Esophagus squamous epithelium (tissue), 5 donors: ENCODE data around the gene IFITM2. TPM values are rescaled to one million over a fixed set of nuclear protein-coding genes. Genes with fewer than 3 reads are reported as not detected.
"Not testable (repeated sequence)": the region's sequence is repeated elsewhere in the genome, so short reads cannot be mapped to it uniquely, and the experiment has no call there.

Source experiments
- DNase-seq: peaks from one replicate; lab custom pipeline; 2025; lab: John Stamatoyannopoulos, UW
- H3K27ac ChIP-seq, 4 donors: fragments of 200-600 bp; sonication (generic); one replicate each; pipeline ENCODE4 v1.5.1; 2016 to 2019; ENCODE audit warnings: mild to moderate bottlenecking in 1 of 4
- H3K27me3 ChIP-seq, 4 donors: fragments of 200-600 bp; sonication (generic); 1 replicate in 3 of 4; 2 replicates in 1 of 4; pipeline versions ENCODE4 v1.5.1 to v1.6.0; 2017 to 2021; ENCODE audit warnings: antibody characterized with exemption in 1 of 4
- H3K36me3 ChIP-seq, 3 donors: fragments of 200-600 bp; sonication (generic); one replicate each; pipeline ENCODE4 v1.5.1; 2016 to 2019
- H3K4me1 ChIP-seq, 3 donors: fragments of 200-600 bp; sonication (generic); one replicate each; pipeline ENCODE4 v1.5.1; 2017 to 2019
- H3K4me3 ChIP-seq, 4 donors: fragments of 200-600 bp; sonication (generic); 1 replicate in 3 of 4; 2 replicates in 1 of 4; pipeline ENCODE4 v1.5.1; 2016 to 2019; ENCODE audit warnings: mild to moderate bottlenecking in 2 of 4, moderate library complexity in 1 of 4
- H3K9me3 ChIP-seq, 3 donors: fragments of 200-600 bp; sonication (generic); one replicate each; pipeline ENCODE4 v1.5.1; 2016 to 2019
- CTCF ChIP-seq, 6 experiments: fragments of 450-650 bp in 4 of 6; fragments of 200-600 bp in 2 of 6; sonication (generic) in 2 of 6; IDR thresholded peaks; one replicate each; pipeline ENCODE4 v1.5.1; 2016 to 2019; ENCODE audit warnings: antibody characterized with exemption in 6 of 6, mild to moderate bottlenecking in 4 of 6, moderate library complexity in 4 of 6
- POLR2A ChIP-seq, 4 donors: fragments of 450-650 bp; IDR thresholded peaks; one replicate each; pipeline ENCODE4 v1.6.1; 2017; ENCODE audit warnings: antibody characterized with exemption in 4 of 4, mild to moderate bottlenecking in 4 of 4, moderate library complexity in 3 of 4
- WGBS, 2 donors: methylation state at CpG; one replicate each; pipeline ENCODE4 v1.1.5; 2018; 5-methylcytosine and 5-hydroxymethylcytosine counted together
- intact Hi-C: fragments of 100-400 bp; cut with DNase I; formaldehyde crosslinking; loops from one replicate; pipeline ENCODE4 v1.15.0; 2022
- total RNA-seq, 4 donors: library from RNA; depleted of rRNA; stranded (reverse); fragments of >200 nt; gene quantifications; one replicate each; pipeline ENCODE4 v1.1.0, GENCODE V29; 2016
- donor health status: DM: yes; HTN: yes; CAD: no.

Gene IFITM2
- total RNA-seq, 4 donors from 2014 or later = 14.4 to 67.5 (median 50.3) TPM

- Histone ChIP-seq H3K27ac (peak overlapping the region; percentile 85 to 92 (median 88)), H3K9me3 (no peaks in the 10 kb centered on the region), H3K4me1 (peaks cover 26 to 84% (median 30%) of the 10 kb centered on the region in 3 donors), H3K27me3 (peaks cover 0 to 24% (median 0%) of the 10 kb centered on the region in 4 donors), H3K36me3 (no peaks in the 10 kb centered on the region), H3K4me3 (peak overlapping the region; percentile 40 to 77 (median 53))
- no peak for DNase-seq
- intact Hi-C loops = no loop called here
- TF ChIP-seq POLR2A (IDR thresholded peaks at IDR 0.05) (no peak), CTCF (IDR thresholded peaks at IDR 0.05) (no peak)
- 8 to 36% methylated on average over 6 to 26 of the region's 64 CpGs for WGBS, 2 donors
These were observed 8.6 kb downstream of the IFITM2 start for GRCh38 chr11:316031-316701.

- H3K4me3 ChIP-seq = peak overlapping the region in 3 of 4 donors; percentile 51 to 77 (median 55)
- 23 to 40% methylated on average over 7 of the region's 7 CpGs for WGBS, 2 donors
These were observed 9.3 kb downstream of the IFITM2 start for GRCh38 chr11:316891-317301.

DNA sequence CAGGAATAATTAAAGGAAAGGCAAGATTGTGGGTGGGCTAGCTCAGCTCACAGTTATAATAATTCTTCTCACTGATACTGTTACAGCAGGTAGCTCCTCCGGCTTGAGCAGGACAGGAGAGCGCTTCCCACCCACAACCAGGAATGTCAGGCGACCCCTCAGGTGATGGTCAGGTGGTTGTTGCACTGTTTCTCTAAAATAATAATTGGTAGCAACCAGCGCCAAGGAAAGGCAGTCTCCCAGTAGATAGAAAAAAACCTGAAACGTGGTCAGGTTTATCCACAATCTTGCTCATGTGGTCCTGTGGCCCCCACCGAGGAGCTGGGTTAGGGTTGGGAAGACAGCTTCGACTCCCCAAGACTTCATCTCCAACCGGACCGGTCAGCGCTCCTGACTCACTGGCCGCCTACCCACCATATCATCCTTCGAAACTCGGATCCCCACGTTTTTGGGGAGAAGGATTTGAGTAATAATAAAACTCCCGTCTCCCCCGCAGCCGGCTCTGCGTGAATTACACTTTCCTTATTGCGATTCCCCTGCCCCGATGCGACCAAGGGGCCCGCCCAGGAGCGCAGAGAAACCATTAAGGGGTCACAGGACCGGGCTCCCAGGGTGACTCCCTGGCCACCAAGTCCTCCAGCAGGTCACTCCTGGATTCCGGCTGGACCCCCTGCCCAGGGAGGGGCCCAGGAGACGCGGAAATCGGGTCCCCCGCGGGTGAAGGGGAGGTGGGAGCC, 10.2 kb downstream of the IFITM2 start:
- Histone ChIP-seq H3K27ac (peak overlapping the region; percentile 46 to 92 (median 88)), H3K27me3 (peaks cover 0 to 24% (median 0%) of the 10 kb centered on the region in 4 donors), H3K4me3 (peak overlapping the region in 3 of 4 donors; percentile 30 to 77 (median 55)), H3K4me1 (peaks cover 18 to 75% (median 19%) of the 10 kb centered on the region in 3 donors)
- intact Hi-C loops, DNase-seq, H3K36me3 ChIP-seq, H3K9me3 ChIP-seq: not testable (repeated sequence)
- 43 to 57% methylated on average over 5 to 8 of the region's 30 CpGs for WGBS, 2 donors

More at GRCh38 chr11:316891-317301, 9.3 kb downstream of the IFITM2 start:
- Histone ChIP-seq H3K36me3 (no peaks in the 10 kb centered on the region), H3K27ac (peak overlapping the region; percentile 85 to 92 (median 88)), H3K4me1 (peaks cover 24 to 79% (median 28%) of the 10 kb centered on the region in 3 donors), H3K27me3 (peaks cover 0 to 24% (median 0%) of the 10 kb centered on the region in 4 donors), H3K9me3 (no peaks in the 10 kb centered on the region)
- DNase-seq = no peak
- intact Hi-C loops = no loop called here
- TF ChIP-seq CTCF (IDR thresholded peaks at IDR 0.05) = no peak
- TF ChIP-seq POLR2A (IDR thresholded peaks at IDR 0.05) = no peak

DNA sequence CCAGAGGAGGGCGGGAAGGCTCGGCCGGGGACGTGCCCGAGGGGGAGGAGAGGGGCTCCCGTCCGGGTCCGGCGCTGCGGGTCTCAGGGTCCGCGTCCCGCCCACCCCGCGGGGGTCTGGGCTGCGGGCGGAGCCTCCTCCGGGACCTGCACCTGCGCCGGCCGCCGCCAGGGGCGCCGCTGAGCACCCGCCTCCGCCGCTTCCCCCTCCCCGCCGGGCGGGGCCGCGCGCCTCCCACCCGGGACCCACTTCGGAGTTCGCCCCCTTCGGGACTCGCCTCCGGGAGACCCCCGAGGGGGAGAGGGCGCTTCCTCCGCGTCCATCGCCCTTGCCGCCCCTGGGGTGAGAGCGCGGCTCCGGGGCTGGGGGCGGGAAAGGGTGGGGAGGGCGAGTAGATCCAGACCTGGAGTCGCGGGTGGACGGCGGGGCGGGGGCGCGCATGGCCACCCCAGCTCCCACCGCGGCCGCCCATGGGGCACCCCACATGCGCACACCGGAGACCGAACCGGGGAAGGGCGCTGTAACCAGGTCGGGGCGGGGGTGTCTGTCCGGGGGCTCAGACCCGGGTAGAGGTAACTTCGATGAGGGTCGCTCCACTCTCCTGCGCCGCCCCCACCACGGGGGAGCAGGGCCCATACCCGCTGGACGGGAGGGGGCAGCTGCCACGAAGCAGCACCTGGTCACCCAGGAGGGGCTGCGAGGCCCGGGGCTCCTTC, 10.9 kb downstream of the IFITM2 start:
- peak overlapping the region; percentile 90 to 99 (median 96) for H3K27ac ChIP-seq
- H3K9me3 ChIP-seq, intact Hi-C loops, DNase-seq, H3K36me3 ChIP-seq: not testable (repeated sequence)
- WGBS, 2 donors = no CpG with 5 or more reads among the region's 79 CpGs
- H3K27me3 ChIP-seq = peaks cover 0 to 24% (median 0%) of the 10 kb centered on the region in 4 donors
- peaks cover 11 to 69% (median 13%) of the 10 kb centered on the region in 3 donors for H3K4me1 ChIP-seq
- peak overlapping the region; percentile 53 to 92 (median 69) for H3K4me3 ChIP-seq

DNA sequence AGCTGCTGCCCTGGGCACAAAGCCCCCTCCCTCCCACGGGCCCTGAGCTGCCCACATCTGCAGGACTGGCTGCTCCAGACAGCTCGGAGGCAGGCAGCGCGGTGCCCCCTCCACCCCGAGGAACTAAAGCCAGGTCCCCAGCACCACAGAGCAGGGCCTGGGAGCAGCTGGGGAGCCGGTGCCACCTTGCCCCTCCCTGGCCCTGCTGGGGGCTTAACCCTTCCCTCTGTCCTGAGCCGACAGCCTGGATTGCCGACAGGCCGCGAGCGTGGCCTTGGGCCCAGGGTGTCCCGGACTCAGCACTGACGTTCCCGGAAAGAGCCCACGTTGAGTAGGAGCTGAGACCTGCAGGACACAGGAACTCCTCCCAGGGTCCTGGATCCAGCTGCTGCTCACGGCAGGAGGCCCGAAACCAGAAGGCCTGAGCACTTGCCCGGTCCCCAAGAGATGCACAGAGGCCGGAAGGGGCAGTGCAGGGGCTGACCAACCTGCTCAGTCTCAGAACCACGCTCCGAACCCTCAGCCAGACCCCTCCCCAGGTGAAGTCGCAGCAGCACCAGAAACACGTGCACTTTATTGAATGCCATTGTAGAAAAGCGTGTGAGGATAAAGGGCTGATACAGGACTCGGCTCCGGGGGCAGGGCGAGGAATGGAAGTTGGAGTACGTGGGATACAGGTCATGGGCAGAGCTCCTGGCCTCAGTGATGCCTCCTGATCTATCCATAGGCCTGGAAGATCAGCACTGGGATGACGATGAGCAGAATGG, 11.7 kb downstream of the IFITM2 start:
- intact Hi-C loops, DNase-seq, H3K9me3 ChIP-seq, H3K36me3 ChIP-seq: not testable (repeated sequence)
- Histone ChIP-seq H3K4me1 (peaks cover 13 to 64% (median 14%) of the 10 kb centered on the region in 3 donors), H3K27me3 (peaks cover 0 to 24% (median 0%) of the 10 kb centered on the region in 4 donors), H3K27ac (peak overlapping the region; percentile 90 to 99 (median 96)), H3K4me3 (peak overlapping the region; percentile 53 to 92 (median 69))
- WGBS, 2 donors = 0 to 19% methylated on average over 1 to 10 of the region's 29 CpGs
- peak in 1 of 6 experiments; percentile 4 for TF ChIP-seq CTCF (IDR thresholded peaks at IDR 0.05)

DNA sequence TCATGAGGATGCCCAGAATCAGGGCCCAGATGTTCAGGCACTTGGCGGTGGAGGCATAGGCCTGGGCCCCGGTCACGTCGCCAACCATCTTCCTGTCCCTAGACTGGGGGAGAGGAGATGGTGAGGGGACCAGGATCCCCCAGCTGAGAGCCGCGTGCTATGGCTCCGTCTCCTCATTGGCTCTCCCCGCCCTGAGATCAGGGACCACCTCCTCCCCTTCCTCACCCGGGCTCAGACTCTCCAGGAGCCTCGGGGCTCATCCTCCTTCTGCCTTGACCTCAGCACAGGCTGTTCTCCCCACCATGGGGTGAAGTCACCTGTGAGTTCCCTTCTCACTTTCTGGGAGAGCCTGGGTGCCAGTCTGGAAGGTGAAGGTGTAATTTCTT, 12.3 kb downstream of the IFITM2 start:
- Histone ChIP-seq H3K27me3 (peaks cover 0 to 24% (median 0%) of the 10 kb centered on the region in 4 donors), H3K27ac (peak overlapping the region; percentile 90 to 99 (median 96)), H3K4me3 (peak overlapping the region; percentile 53 to 92 (median 69)), H3K4me1 (peaks cover 13 to 64% (median 20%) of the 10 kb centered on the region in 3 donors)
- intact Hi-C loops, H3K36me3 ChIP-seq, H3K9me3 ChIP-seq, DNase-seq: not testable (repeated sequence)
- 0% methylated on average over 2 of the region's 10 CpGs; no CpG with 5 or more reads in 1 of the 2 donors for WGBS, 2 donors
